Bone marrow (tissue), 2 donors: ENCODE measurements around the gene TPD52L1.
A peak's percentile ranks its signal among the peaks of the same experiment; 100 is the strongest.
"Not testable (repeated sequence)": the region's sequence is repeated elsewhere in the genome, so short reads cannot be mapped to it uniquely, and the experiment has no call there.

Experiments used
- DNase-seq, 2 donors: peaks; one replicate each; lab custom pipeline; 2025; lab: John Stamatoyannopoulos, UW

The TPD52L1 gene

GRCh38 chr6:125153391-125154117, at the start of gene TPD52L1:
Gene TPD52L1, plus strand, starts transcription at chr6:125153773. Its CDS starts 179 bp downstream, at chr6:125153952.
- no peak for DNase-seq

GRCh38 chr6:125104425-125104824, 49.1 kb upstream of the TPD52L1 start:
- no peak for DNase-seq

GRCh38 chr6:125107048-125107447, 46.5 kb upstream of the TPD52L1 start:
- DNase-seq: no peak

GRCh38 chr6:125107896-125108295, 45.7 kb upstream of the TPD52L1 start:
- DNase-seq: no peak

- DNase-seq: no peak
Measured at GRCh38 chr6:125110056-125110455, 43.5 kb upstream of the TPD52L1 start.

GRCh38 chr6:125111219-125111983, 42.2 kb upstream of the TPD52L1 start:
- DNase-seq: no peak

GRCh38 chr6:125112934-125113333, 40.6 kb upstream of the TPD52L1 start:
- no peak for DNase-seq

GRCh38 chr6:125114248-125114858, 39.2 kb upstream of the TPD52L1 start:
- DNase-seq: peak in 1 of 2 donors; percentile 14

- no peak for DNase-seq
Measured at GRCh38 chr6:125116170-125116569, 37.4 kb upstream of the TPD52L1 start.

- no peak for DNase-seq
Measured at GRCh38 chr6:125116710-125117109, 36.9 kb upstream of the TPD52L1 start.

GRCh38 chr6:125117818-125118217, 35.8 kb upstream of the TPD52L1 start:
- DNase-seq: no peak

GRCh38 chr6:125120054-125120590, 33.5 kb upstream of the TPD52L1 start:
- DNase-seq: no peak

GRCh38 chr6:125121894-125122293, 31.7 kb upstream of the TPD52L1 start:
- no peak for DNase-seq

- no peak for DNase-seq
Measured at GRCh38 chr6:125123051-125123450, 30.5 kb upstream of the TPD52L1 start.

- no peak for DNase-seq
Measured at GRCh38 chr6:125123468-125124048, 30.0 kb upstream of the TPD52L1 start.

- DNase-seq: no peak
Measured at GRCh38 chr6:125124049-125124669, 29.4 kb upstream of the TPD52L1 start.

- not testable (repeated sequence) for DNase-seq
Measured at GRCh38 chr6:125125856-125126255, 27.7 kb upstream of the TPD52L1 start.

- DNase-seq: no peak
Measured at GRCh38 chr6:125129354-125129753, 24.2 kb upstream of the TPD52L1 start.

GRCh38 chr6:125132058-125132457, 21.5 kb upstream of the TPD52L1 start:
- no peak for DNase-seq

- DNase-seq: no peak
Measured at GRCh38 chr6:125136378-125136777, 17.2 kb upstream of the TPD52L1 start.

GRCh38 chr6:125138083-125138482, 15.5 kb upstream of the TPD52L1 start:
- DNase-seq: no peak

GRCh38 chr6:125140808-125141207, 12.8 kb upstream of the TPD52L1 start:
- no peak for DNase-seq
